ENCODE results near the gene OLFM1. TPM values are rescaled to one million over a fixed set of nuclear protein-coding genes. Genes with fewer than 3 reads are reported as not detected.

Gene OLFM1
- polyA plus RNA-seq, 4 donors: 1.4 to 36.5 (median 3.2) TPM; not detected in 1

DNA sequence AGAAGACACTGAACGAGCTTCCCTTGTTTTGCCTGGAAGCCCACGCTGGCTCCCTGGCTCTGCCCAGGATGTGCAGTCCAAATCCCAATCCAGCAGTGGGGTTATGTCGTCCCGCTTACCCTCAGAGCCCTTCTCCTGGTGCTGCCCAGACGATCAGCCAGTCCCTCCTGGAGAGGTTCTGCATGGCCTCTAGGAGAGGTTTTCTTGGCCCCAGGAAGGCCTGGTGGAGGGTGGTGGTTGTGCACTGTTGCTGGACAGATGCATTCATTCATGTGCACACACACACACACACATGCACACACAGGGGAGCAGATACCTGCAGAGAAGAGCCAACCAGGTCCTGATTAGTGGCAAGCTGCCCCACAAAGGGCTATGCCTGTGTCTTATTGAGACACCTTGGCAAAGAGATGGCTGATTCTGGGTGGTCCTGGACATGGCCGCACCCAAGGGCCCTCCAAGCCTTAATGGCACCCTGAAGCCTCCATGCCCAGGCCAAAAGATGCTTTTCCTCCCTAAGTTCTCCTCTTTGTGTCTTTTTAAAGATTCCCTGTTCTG lies 10.5 kb upstream of the OLFM1 start:
- no peak for DNase-seq
- H3K4me1 ChIP-seq (ENCODE audit: control insufficient read depth in 3 of 3, insufficient read depth in 2 of 3, low read depth in 1 of 3, low read length in 2 of 3): no peaks in the 10 kb centered on the region
- no peak overlapping the region for H3K4me3 ChIP-seq (ENCODE audit: low read depth in 1 of 3, low read length in 3 of 3)
- no peaks in the 10 kb centered on the region for H3K36me3 ChIP-seq (ENCODE audit: control insufficient read depth in 3 of 3, insufficient read depth in 2 of 3, low read depth in 1 of 3, low read length in 3 of 3)
- no peak overlapping the region for H3K27ac ChIP-seq (ENCODE audit: low read depth in 1 of 3, low read length in 2 of 3)
- FAIRE-seq: no peak
- H3K9me3 ChIP-seq (ENCODE audit: control insufficient read depth in 2 of 2, insufficient read depth in 1 of 2, low read depth in 1 of 2, low read length in 1 of 2): no peaks in the 10 kb centered on the region
- 65 to 76% (median 74%) methylated on average over 6 of the region's 6 CpGs for WGBS, 3 donors
- peaks cover 7 to 18% (median 7%) of the 10 kb centered on the region in 3 donors for H3K27me3 ChIP-seq (ENCODE audit: control insufficient read depth in 3 of 3, insufficient read depth in 3 of 3, low read length in 3 of 3)

DNA sequence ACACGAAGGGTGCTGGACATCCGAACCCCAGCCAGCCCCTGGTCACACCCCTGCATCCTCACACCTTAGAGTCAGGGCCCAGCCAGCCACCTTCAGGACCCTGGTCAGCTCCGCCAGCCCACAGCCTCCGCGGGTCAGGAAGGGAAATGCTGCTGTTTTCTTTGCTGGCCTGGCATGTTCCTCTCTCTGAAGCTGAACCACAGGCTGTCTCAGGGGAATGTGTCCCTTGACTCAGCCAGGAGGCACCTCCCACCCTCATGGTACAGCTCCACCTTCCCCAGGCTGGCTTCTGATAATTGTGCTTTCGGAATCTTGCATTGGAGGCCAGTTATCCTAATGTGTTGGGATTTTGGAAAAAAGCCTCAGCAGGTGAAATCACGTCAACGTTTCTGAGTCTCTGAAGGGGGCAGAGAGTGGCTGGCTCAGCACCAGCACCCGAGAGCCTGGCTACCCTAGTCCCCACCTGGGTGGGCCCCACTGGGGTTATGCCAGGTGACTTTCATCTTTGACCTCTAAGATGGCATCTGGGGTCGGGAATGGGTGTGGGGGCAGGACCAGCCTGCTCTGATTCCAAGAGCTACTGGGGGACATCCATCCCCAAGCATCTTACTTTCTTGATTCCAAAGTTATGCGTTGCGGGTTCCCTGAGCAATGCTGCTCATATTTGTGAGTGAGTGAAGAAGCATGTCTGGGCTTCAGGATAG lies 9.8 kb upstream of the OLFM1 start:
- Histone ChIP-seq H3K27ac (ENCODE audit: low read depth in 1 of 3, low read length in 2 of 3) (no peak overlapping the region), H3K4me1 (ENCODE audit: control insufficient read depth in 3 of 3, insufficient read depth in 2 of 3, low read depth in 1 of 3, low read length in 2 of 3) (no peaks in the 10 kb centered on the region), H3K4me3 (ENCODE audit: low read depth in 1 of 3, low read length in 3 of 3) (no peak overlapping the region), H3K36me3 (ENCODE audit: control insufficient read depth in 3 of 3, insufficient read depth in 2 of 3, low read depth in 1 of 3, low read length in 3 of 3) (no peaks in the 10 kb centered on the region), H3K9me3 (ENCODE audit: control insufficient read depth in 2 of 2, insufficient read depth in 1 of 2, low read depth in 1 of 2, low read length in 1 of 2) (no peaks in the 10 kb centered on the region), H3K27me3 (ENCODE audit: control insufficient read depth in 3 of 3, insufficient read depth in 3 of 3, low read length in 3 of 3) (peaks cover 7 to 18% (median 7%) of the 10 kb centered on the region in 3 donors)
- WGBS, 3 donors: 47 to 53% (median 48%) methylated on average over 12 of the region's 12 CpGs
- DNase-seq (peak in 1 of 2 donors; percentile 33), FAIRE-seq (no peak)

DNA sequence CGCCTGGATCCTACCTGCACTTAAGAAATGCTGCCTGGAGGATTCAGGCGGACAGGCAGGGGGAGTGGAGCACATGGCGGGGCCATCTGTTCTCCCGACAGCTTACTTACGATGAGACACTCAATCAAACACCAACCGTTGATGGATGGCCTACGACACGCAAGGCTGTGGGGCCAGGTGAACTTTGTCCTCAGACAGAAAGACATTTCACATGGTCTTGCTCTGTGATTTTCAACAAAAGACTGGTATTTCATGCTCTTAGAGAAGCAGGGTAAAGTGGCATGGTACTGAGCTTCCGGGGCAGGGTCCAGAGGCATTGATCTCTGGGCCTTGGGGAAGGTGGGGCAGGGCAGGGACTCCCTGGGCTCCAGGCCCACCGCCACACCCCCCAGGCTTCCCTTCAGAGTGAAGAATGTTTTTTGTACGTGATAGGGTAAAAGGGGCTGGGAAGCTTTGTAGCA lies 9.1 kb upstream of the OLFM1 start:
- H3K4me1 ChIP-seq (ENCODE audit: control insufficient read depth in 3 of 3, insufficient read depth in 2 of 3, low read depth in 1 of 3, low read length in 2 of 3): no peaks in the 10 kb centered on the region
- H3K36me3 ChIP-seq (ENCODE audit: control insufficient read depth in 3 of 3, insufficient read depth in 2 of 3, low read depth in 1 of 3, low read length in 3 of 3): no peaks in the 10 kb centered on the region
- H3K27me3 ChIP-seq (ENCODE audit: control insufficient read depth in 3 of 3, insufficient read depth in 3 of 3, low read length in 3 of 3): peaks cover 7 to 18% (median 7%) of the 10 kb centered on the region in 3 donors
- no peak for FAIRE-seq
- H3K4me3 ChIP-seq (ENCODE audit: low read depth in 1 of 3, low read length in 3 of 3): no peak overlapping the region
- H3K9me3 ChIP-seq (ENCODE audit: control insufficient read depth in 2 of 2, insufficient read depth in 1 of 2, low read depth in 1 of 2, low read length in 1 of 2): no peaks in the 10 kb centered on the region
- H3K27ac ChIP-seq (ENCODE audit: low read depth in 1 of 3, low read length in 2 of 3): no peak overlapping the region
- 78 to 82% (median 78%) methylated on average over 11 of the region's 11 CpGs for WGBS, 3 donors
- DNase-seq: no peak

GRCh38 chr9:135079018-135079417 lies 8.4 kb upstream of the OLFM1 start:
- Histone ChIP-seq H3K4me3 (ENCODE audit: low read depth in 1 of 3, low read length in 3 of 3) (no peak overlapping the region), H3K4me1 (ENCODE audit: control insufficient read depth in 3 of 3, insufficient read depth in 2 of 3, low read depth in 1 of 3, low read length in 2 of 3) (no peaks in the 10 kb centered on the region), H3K9me3 (ENCODE audit: control insufficient read depth in 2 of 2, insufficient read depth in 1 of 2, low read depth in 1 of 2, low read length in 1 of 2) (no peaks in the 10 kb centered on the region), H3K27ac (ENCODE audit: low read depth in 1 of 3, low read length in 2 of 3) (no peak overlapping the region), H3K27me3 (ENCODE audit: control insufficient read depth in 3 of 3, insufficient read depth in 3 of 3, low read length in 3 of 3) (peaks cover 7 to 18% (median 7%) of the 10 kb centered on the region in 3 donors), H3K36me3 (ENCODE audit: control insufficient read depth in 3 of 3, insufficient read depth in 2 of 3, low read depth in 1 of 3, low read length in 3 of 3) (no peaks in the 10 kb centered on the region)
- DNase-seq (no peak), FAIRE-seq (no peak)
- WGBS, 3 donors: 72 to 84% (median 78%) methylated on average over 7 of the region's 7 CpGs

DNA sequence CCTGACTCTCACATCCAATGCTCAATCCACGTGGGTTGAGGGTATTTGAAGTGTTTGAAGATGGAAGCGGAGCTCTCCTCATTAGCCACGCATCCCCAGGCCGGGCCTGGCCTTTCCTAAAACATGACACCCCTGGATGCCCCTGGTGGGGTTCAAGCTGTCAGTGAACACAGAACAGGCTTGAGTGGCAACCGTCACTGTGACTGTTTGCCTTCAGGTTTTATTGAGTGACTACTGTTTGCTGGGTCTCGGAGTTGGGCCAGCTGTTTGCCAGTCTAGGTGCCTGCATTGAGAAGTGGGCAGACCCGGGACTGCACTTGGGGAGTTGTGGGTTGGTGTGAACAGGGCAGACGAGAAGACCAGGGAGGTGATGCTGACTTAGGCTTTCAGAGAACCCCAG lies 7.8 kb upstream of the OLFM1 start:
- FAIRE-seq (no peak), DNase-seq (no peak)

GRCh38 chr9:135080286-135081263 lies 6.9 kb upstream of the OLFM1 start:
- FAIRE-seq (no peak), DNase-seq (no peak)
- Histone ChIP-seq H3K36me3 (ENCODE audit: control insufficient read depth in 3 of 3, insufficient read depth in 2 of 3, low read depth in 1 of 3, low read length in 3 of 3) (no peaks in the 10 kb centered on the region), H3K27ac (ENCODE audit: low read depth in 1 of 3, low read length in 2 of 3) (no peak overlapping the region), H3K27me3 (ENCODE audit: control insufficient read depth in 3 of 3, insufficient read depth in 3 of 3, low read length in 3 of 3) (peaks cover 5 to 13% (median 7%) of the 10 kb centered on the region in 3 donors), H3K4me1 (ENCODE audit: control insufficient read depth in 3 of 3, insufficient read depth in 2 of 3, low read depth in 1 of 3, low read length in 2 of 3) (no peaks in the 10 kb centered on the region), H3K9me3 (ENCODE audit: control insufficient read depth in 2 of 2, insufficient read depth in 1 of 2, low read depth in 1 of 2, low read length in 1 of 2) (no peaks in the 10 kb centered on the region), H3K4me3 (ENCODE audit: low read depth in 1 of 3, low read length in 3 of 3) (no peak overlapping the region)
- WGBS, 3 donors: 73 to 79% (median 76%) methylated on average over 26 of the region's 26 CpGs

More for the DNA sequence above, 7.8 kb upstream of the OLFM1 start:
- Histone ChIP-seq H3K9me3 (ENCODE audit: control insufficient read depth in 2 of 2, insufficient read depth in 1 of 2, low read depth in 1 of 2, low read length in 1 of 2) (no peaks in the 10 kb centered on the region), H3K4me1 (ENCODE audit: control insufficient read depth in 3 of 3, insufficient read depth in 2 of 3, low read depth in 1 of 3, low read length in 2 of 3) (no peaks in the 10 kb centered on the region), H3K4me3 (ENCODE audit: low read depth in 1 of 3, low read length in 3 of 3) (no peak overlapping the region), H3K27me3 (ENCODE audit: control insufficient read depth in 3 of 3, insufficient read depth in 3 of 3, low read length in 3 of 3) (peaks cover 7 to 16% (median 7%) of the 10 kb centered on the region in 3 donors), H3K27ac (ENCODE audit: low read depth in 1 of 3, low read length in 2 of 3) (no peak overlapping the region), H3K36me3 (ENCODE audit: control insufficient read depth in 3 of 3, insufficient read depth in 2 of 3, low read depth in 1 of 3, low read length in 3 of 3) (no peaks in the 10 kb centered on the region)
- WGBS, 3 donors: 72 to 78% (median 76%) methylated on average over 8 of the region's 8 CpGs

DNA sequence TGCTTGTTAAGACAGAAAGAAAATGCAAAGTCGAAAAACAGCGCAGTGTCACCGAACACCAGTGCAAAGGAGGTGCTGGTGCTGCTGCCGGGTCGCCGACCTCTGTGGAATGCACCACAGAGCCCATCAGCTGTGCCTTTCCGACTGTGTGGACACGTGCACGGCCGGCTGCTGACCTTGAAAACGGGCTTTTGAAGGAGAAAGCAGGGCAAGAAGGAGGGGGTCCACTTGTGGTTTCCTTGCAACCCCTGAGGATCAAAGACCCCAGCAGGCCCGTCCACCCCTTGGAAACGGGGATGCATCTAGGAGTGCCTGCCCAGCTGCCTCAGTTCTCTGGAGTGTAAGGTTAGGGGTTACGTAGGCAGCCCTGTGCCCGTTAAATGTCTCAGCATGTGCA lies 6.2 kb upstream of the OLFM1 start:
- no peak for DNase-seq
- no peaks in the 10 kb centered on the region for H3K36me3 ChIP-seq (ENCODE audit: control insufficient read depth in 3 of 3, insufficient read depth in 2 of 3, low read depth in 1 of 3, low read length in 3 of 3)
- no peaks in the 10 kb centered on the region for H3K4me1 ChIP-seq (ENCODE audit: control insufficient read depth in 3 of 3, insufficient read depth in 2 of 3, low read depth in 1 of 3, low read length in 2 of 3)
- no peak overlapping the region for H3K4me3 ChIP-seq (ENCODE audit: low read depth in 1 of 3, low read length in 3 of 3)
- no peak for FAIRE-seq
- no peaks in the 10 kb centered on the region for H3K9me3 ChIP-seq (ENCODE audit: control insufficient read depth in 2 of 2, insufficient read depth in 1 of 2, low read depth in 1 of 2, low read length in 1 of 2)
- no peak overlapping the region for H3K27ac ChIP-seq (ENCODE audit: low read depth in 1 of 3, low read length in 2 of 3)
- peaks cover 3 to 14% (median 5%) of the 10 kb centered on the region in 3 donors for H3K27me3 ChIP-seq (ENCODE audit: control insufficient read depth in 3 of 3, insufficient read depth in 3 of 3, low read length in 3 of 3)
- WGBS, 3 donors: 79 to 83% (median 81%) methylated on average over 15 of the region's 15 CpGs

DNA sequence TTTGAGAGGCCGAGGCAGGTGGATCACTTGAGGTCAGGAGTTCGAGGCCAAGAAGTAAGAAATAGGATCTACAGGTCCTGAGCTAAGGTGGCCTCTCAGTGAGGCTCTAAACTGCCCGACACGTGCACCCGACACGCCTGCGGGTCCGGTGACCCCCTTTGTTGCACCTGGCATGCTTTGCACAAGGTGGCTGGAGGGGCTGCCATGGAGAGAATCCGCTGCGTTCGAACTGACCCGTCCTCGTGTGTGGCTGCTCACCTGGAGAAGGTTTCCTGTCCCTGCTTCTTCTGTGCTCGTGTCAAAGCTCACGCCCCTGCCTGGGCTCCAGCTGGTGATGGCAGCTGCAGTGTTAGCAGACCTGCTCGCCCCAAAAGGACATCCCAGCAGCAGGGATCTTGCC lies 5.7 kb upstream of the OLFM1 start:
- 78 to 89% (median 81%) methylated on average over 16 of the region's 16 CpGs for WGBS, 3 donors
- no peak overlapping the region for H3K27ac ChIP-seq (ENCODE audit: low read depth in 1 of 3, low read length in 2 of 3)
- FAIRE-seq: no peak
- no peak overlapping the region for H3K4me3 ChIP-seq (ENCODE audit: low read depth in 1 of 3, low read length in 3 of 3)
- no peaks in the 10 kb centered on the region for H3K9me3 ChIP-seq (ENCODE audit: control insufficient read depth in 2 of 2, insufficient read depth in 1 of 2, low read depth in 1 of 2, low read length in 1 of 2)
- H3K27me3 ChIP-seq (ENCODE audit: control insufficient read depth in 3 of 3, insufficient read depth in 3 of 3, low read length in 3 of 3): peaks cover 0 to 18% (median 8%) of the 10 kb centered on the region in 3 donors
- no peak for DNase-seq
- H3K36me3 ChIP-seq (ENCODE audit: control insufficient read depth in 3 of 3, insufficient read depth in 2 of 3, low read depth in 1 of 3, low read length in 3 of 3): no peaks in the 10 kb centered on the region
- H3K4me1 ChIP-seq (ENCODE audit: control insufficient read depth in 3 of 3, insufficient read depth in 2 of 3, low read depth in 1 of 3, low read length in 2 of 3): no peaks in the 10 kb centered on the region
